RWPE1 (cell line): ENCODE measurements around the gene DOCK1.

Experiments used
- CTCF ChIA-PET: fragments of 350-600 bp; sonication (Branson Sonifier 250); formaldehyde crosslinking; extraction: SDS; loops from one replicate; lab custom pipeline; 2021; lab: Yijun Ruan, JAX
- POLR2A ChIA-PET: fragments of 400-600 bp; formaldehyde crosslinking; extraction: SDS; loops from one replicate; lab custom pipeline; 2020; ENCODE audit warnings: antibody characterized with exemption; ENCODE audit not compliant: low non-redundant PET; lab: Yijun Ruan, JAX
- DNase-seq: peaks from one replicate; pipeline ENCODE4 v3.0.0; 2012; ENCODE audit warnings: low spot score
- H3K27ac ChIP-seq: fragments of 450-650 bp; 2 replicates; pipeline ENCODE4 v1.5.1; 2017
- CTCF ChIP-seq: fragments of 450-650 bp; conservative IDR thresholded peaks from 2 replicates; pipeline ENCODE4 v1.5.1; 2017; ENCODE audit warnings: low read depth, mild to moderate bottlenecking

DOCK1 gene

DNA sequence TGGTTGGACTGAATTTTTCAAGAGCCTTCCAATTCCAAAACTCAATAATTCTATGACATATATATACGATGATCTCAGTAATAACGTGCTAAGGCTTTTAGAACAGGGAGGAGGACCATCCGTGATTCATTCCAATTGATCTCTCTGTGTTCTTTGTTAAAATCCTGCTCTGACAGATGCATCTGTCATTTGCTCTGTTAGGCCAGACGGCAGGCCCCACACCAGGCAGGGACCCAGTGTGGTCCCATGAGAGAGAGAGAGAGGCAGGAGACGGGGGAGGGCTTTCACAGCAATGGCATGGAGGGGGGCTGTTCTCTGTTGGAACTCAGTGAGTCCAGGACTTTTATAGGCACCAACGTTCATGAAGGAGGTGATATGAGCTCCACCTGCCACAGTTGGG is 451.1 kb downstream of the DOCK1 start:
- ChIA-PET CTCF (no interaction called here), POLR2A (no interaction called here)
- TF ChIP-seq CTCF: no peak
- H3K27ac ChIP-seq: no peak overlapping the region
- DNase-seq: no peak

- ChIA-PET POLR2A (no interaction called here), CTCF (no interaction called here)
- TF ChIP-seq CTCF: no peak
- no peak overlapping the region for H3K27ac ChIP-seq
- no peak for DNase-seq
These were observed 452.0 kb downstream of the DOCK1 start for GRCh38 chr10:127357265-127357664.

DNA sequence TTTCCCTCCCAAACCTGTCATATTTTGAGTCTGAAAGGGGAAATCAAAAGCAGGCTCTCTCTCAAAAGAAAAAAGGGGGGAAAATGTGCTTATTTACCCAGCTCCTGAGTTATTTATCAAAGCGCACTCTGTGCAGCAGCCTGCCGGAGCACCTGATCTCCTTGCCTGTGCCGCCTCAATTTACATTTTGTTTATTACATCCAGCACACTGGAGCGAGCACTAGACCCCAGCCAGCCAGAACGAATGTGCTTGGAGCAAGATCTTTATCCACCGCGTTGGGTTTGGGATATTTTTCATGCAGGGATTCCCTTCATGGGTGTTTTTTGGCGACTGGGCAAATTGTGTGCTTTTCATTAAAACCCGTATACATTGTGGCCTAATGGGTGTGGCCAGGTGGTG is 453.1 kb downstream of the DOCK1 start:
- ChIA-PET POLR2A (no interaction called here), CTCF (interaction anchor here (0.5 kb wide), 1 partner anchor 576 kb away, joined by 5 read pairs; no protein-coding TSS in a partner anchor)

DNA sequence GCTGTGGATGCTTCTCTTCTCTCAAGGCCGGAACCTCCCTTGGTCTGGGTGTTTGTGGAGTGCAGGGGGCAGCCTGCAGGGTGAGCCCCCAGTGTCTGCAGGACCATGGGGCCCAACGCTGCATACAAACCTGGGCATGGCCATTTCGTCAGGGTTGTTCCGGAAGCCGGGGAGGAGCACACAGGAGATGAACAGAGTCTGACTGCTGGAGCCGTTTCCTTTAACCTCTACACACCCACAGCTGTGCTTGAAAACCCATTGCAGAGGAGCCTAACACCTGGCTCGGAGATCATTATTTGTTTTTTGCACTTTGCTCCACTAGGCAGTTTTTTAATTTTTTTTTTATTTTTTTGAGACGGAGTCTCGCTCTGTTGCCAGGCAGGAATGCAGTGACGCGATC is 458.8 kb downstream of the DOCK1 start:
- ChIA-PET CTCF (no interaction called here), POLR2A (no interaction called here)
- H3K27ac ChIP-seq: no peak overlapping the region
- no peak for DNase-seq
- TF ChIP-seq CTCF: no peak

More for the DNA sequence above, 453.1 kb downstream of the DOCK1 start:
- no peak overlapping the region for H3K27ac ChIP-seq
- TF ChIP-seq CTCF: no peak
- DNase-seq: no peak

GRCh38 chr10:127368101-127368500 is 462.9 kb downstream of the DOCK1 start:
- ChIA-PET CTCF (interaction anchor here (0.6 kb wide), 1 partner anchor 652 kb away, joined by 3 read pairs; no protein-coding TSS in a partner anchor), POLR2A (no interaction called here)
- TF ChIP-seq CTCF: no peak
- no peak for DNase-seq
- H3K27ac ChIP-seq: no peak overlapping the region

GRCh38 chr10:127368929-127369328 is 463.7 kb downstream of the DOCK1 start:
- no peak for TF ChIP-seq CTCF
- DNase-seq: no peak
- ChIA-PET POLR2A (no interaction called here), CTCF (interaction anchor here (0.6 kb wide), 3 partner anchors 522 to 673 kb away, joined by 3 read pairs; no protein-coding TSS in a partner anchor)
- H3K27ac ChIP-seq: no peak overlapping the region

- CTCF ChIA-PET: no interaction called here
These were observed 465.4 kb downstream of the DOCK1 start for GRCh38 chr10:127370601-127371000.

More at GRCh38 chr10:127370601-127371000, 465.4 kb downstream of the DOCK1 start:
- DNase-seq: no peak
- TF ChIP-seq CTCF: no peak
- H3K27ac ChIP-seq: no peak overlapping the region
- POLR2A ChIA-PET: no interaction called here
